Muscle layer of colon (tissue), 2 donors: ENCODE results near the gene PCSK9.

Source experiments
- H3K27ac ChIP-seq: one replicate; pipeline ENCODE4 v1.7.0; 2013; ENCODE audit warnings: low read depth, mild to moderate bottlenecking, low read length, moderate library complexity
- H3K27me3 ChIP-seq, 2 donors: one replicate each; pipeline ENCODE4 v1.7.0; 2013; ENCODE audit warnings: low read length in 2 of 2, mild to moderate bottlenecking in 2 of 2; ENCODE audit not compliant: insufficient read depth in 2 of 2, control insufficient read depth in 1 of 2
- H3K36me3 ChIP-seq: one replicate; pipeline ENCODE4 v1.7.0; 2013; ENCODE audit warnings: mild to moderate bottlenecking, low read length; ENCODE audit not compliant: insufficient read depth
- H3K4me1 ChIP-seq: one replicate; pipeline ENCODE4 v1.7.0; 2013; ENCODE audit warnings: mild to moderate bottlenecking, low read length; ENCODE audit not compliant: insufficient read depth
- H3K4me3 ChIP-seq, 2 donors: one replicate each; pipeline ENCODE4 v1.7.0; 2013; ENCODE audit warnings: low read length in 2 of 2, low read depth in 1 of 2, mild to moderate bottlenecking in 1 of 2, moderate library complexity in 1 of 2
- H3K9ac ChIP-seq: one replicate; pipeline ENCODE4 v1.7.0; 2013; ENCODE audit warnings: low read length
- H3K9me3 ChIP-seq: one replicate; pipeline ENCODE4 v1.7.0; 2013; ENCODE audit warnings: mild to moderate bottlenecking, low read length
- donor health status: abdominal sarcoma.
- donor health status: Adenocarcinoma of cecum.

Gene PCSK9

GRCh38 chr1:55073187-55073916 is 34.0 kb downstream of the PCSK9 start:
- H3K9me3 ChIP-seq = no peaks in the 10 kb centered on the region
- H3K4me3 ChIP-seq = no peak overlapping the region
- no peaks in the 10 kb centered on the region for H3K27me3 ChIP-seq
- H3K9ac ChIP-seq = no peak overlapping the region
- no peak overlapping the region for H3K27ac ChIP-seq
- peaks cover 77% of the 10 kb centered on the region for H3K36me3 ChIP-seq
- no peaks in the 10 kb centered on the region for H3K4me1 ChIP-seq

- Histone ChIP-seq H3K36me3 (peaks cover 76% of the 10 kb centered on the region), H3K9me3 (no peaks in the 10 kb centered on the region), H3K27ac (no peak overlapping the region), H3K9ac (no peak overlapping the region), H3K27me3 (no peaks in the 10 kb centered on the region), H3K4me3 (no peak overlapping the region), H3K4me1 (no peaks in the 10 kb centered on the region)
These were observed 35.1 kb downstream of the PCSK9 start for GRCh38 chr1:55074455-55074854.

- H3K4me1 ChIP-seq = no peaks in the 10 kb centered on the region
- H3K9ac ChIP-seq = no peak overlapping the region
- no peaks in the 10 kb centered on the region for H3K27me3 ChIP-seq
- peaks cover 86% of the 10 kb centered on the region for H3K36me3 ChIP-seq
- H3K4me3 ChIP-seq = no peak overlapping the region
- no peak overlapping the region for H3K27ac ChIP-seq
- no peaks in the 10 kb centered on the region for H3K9me3 ChIP-seq
These were observed 37.0 kb downstream of the PCSK9 start for GRCh38 chr1:55076356-55076755.

- Histone ChIP-seq H3K36me3 (peaks cover 82% of the 10 kb centered on the region), H3K27me3 (no peaks in the 10 kb centered on the region), H3K27ac (no peak overlapping the region), H3K9ac (no peak overlapping the region), H3K4me1 (no peaks in the 10 kb centered on the region), H3K9me3 (no peaks in the 10 kb centered on the region), H3K4me3 (no peak overlapping the region)
These were observed 39.1 kb downstream of the PCSK9 start for GRCh38 chr1:55078470-55078869.

GRCh38 chr1:55079651-55080050 is 40.3 kb downstream of the PCSK9 start:
- Histone ChIP-seq H3K27ac (no peak overlapping the region), H3K4me3 (no peak overlapping the region), H3K27me3 (no peaks in the 10 kb centered on the region), H3K4me1 (no peaks in the 10 kb centered on the region), H3K9ac (no peak overlapping the region), H3K36me3 (peaks cover 85% of the 10 kb centered on the region), H3K9me3 (no peaks in the 10 kb centered on the region)

GRCh38 chr1:55081188-55081904 is 42.0 kb downstream of the PCSK9 start:
- Histone ChIP-seq H3K27me3 (no peaks in the 10 kb centered on the region), H3K27ac (no peak overlapping the region), H3K4me3 (no peak overlapping the region), H3K9me3 (no peaks in the 10 kb centered on the region), H3K36me3 (peaks cover 93% of the 10 kb centered on the region), H3K4me1 (no peaks in the 10 kb centered on the region), H3K9ac (no peak overlapping the region)

- H3K36me3 ChIP-seq = peaks cover 91% of the 10 kb centered on the region
- no peaks in the 10 kb centered on the region for H3K27me3 ChIP-seq
- H3K27ac ChIP-seq = no peak overlapping the region
These were observed 42.6 kb downstream of the PCSK9 start for GRCh38 chr1:55081905-55082296.

GRCh38 chr1:55084257-55084656 is 44.9 kb downstream of the PCSK9 start:
- no peak overlapping the region for H3K9ac ChIP-seq
- H3K36me3 ChIP-seq = peaks cover 90% of the 10 kb centered on the region
- H3K4me1 ChIP-seq = no peaks in the 10 kb centered on the region

More at GRCh38 chr1:55081905-55082296, 42.6 kb downstream of the PCSK9 start:
- no peaks in the 10 kb centered on the region for H3K4me1 ChIP-seq
- H3K9ac ChIP-seq = no peak overlapping the region
- H3K9me3 ChIP-seq = no peaks in the 10 kb centered on the region
- H3K4me3 ChIP-seq = no peak overlapping the region

GRCh38 chr1:55087439-55087838 is 48.1 kb downstream of the PCSK9 start:
- H3K36me3 ChIP-seq = peaks cover 89% of the 10 kb centered on the region
- no peak overlapping the region for H3K4me3 ChIP-seq
- no peak overlapping the region for H3K27ac ChIP-seq
- H3K9me3 ChIP-seq = no peaks in the 10 kb centered on the region
- H3K27me3 ChIP-seq = no peaks in the 10 kb centered on the region
- H3K9ac ChIP-seq = no peak overlapping the region
- H3K4me1 ChIP-seq = no peaks in the 10 kb centered on the region

More at GRCh38 chr1:55084257-55084656, 44.9 kb downstream of the PCSK9 start:
- Histone ChIP-seq H3K4me3 (no peak overlapping the region), H3K27me3 (no peaks in the 10 kb centered on the region), H3K27ac (no peak overlapping the region), H3K9me3 (no peaks in the 10 kb centered on the region)

- peaks cover 87% of the 10 kb centered on the region for H3K36me3 ChIP-seq
- no peaks in the 10 kb centered on the region for H3K27me3 ChIP-seq
- H3K4me3 ChIP-seq = no peak overlapping the region
- no peak overlapping the region for H3K27ac ChIP-seq
- no peaks in the 10 kb centered on the region for H3K9me3 ChIP-seq
- no peaks in the 10 kb centered on the region for H3K4me1 ChIP-seq
- H3K9ac ChIP-seq = no peak overlapping the region
These were observed 49.1 kb downstream of the PCSK9 start for GRCh38 chr1:55088413-55088812.

GRCh38 chr1:55089683-55090082 is 50.3 kb downstream of the PCSK9 start:
- Histone ChIP-seq H3K27ac (no peak overlapping the region), H3K4me1 (no peaks in the 10 kb centered on the region), H3K27me3 (no peaks in the 10 kb centered on the region), H3K4me3 (no peak overlapping the region), H3K36me3 (peaks cover 89% of the 10 kb centered on the region), H3K9me3 (no peaks in the 10 kb centered on the region), H3K9ac (no peak overlapping the region)

- Histone ChIP-seq H3K4me1 (no peaks in the 10 kb centered on the region), H3K9me3 (no peaks in the 10 kb centered on the region), H3K27ac (no peak overlapping the region), H3K27me3 (no peaks in the 10 kb centered on the region), H3K4me3 (no peak overlapping the region), H3K36me3 (peaks cover 89% of the 10 kb centered on the region), H3K9ac (no peak overlapping the region)
These were observed 53.1 kb downstream of the PCSK9 start for GRCh38 chr1:55092475-55092874.
